Activated naive CD4-positive, alpha-beta T cell treated with Interleukin-2 at 50 U/mL for 16 hours (primary cell): ENCODE measurements around the gene ZSCAN5A.
"Not testable (repeated sequence)": the region's sequence is repeated elsewhere in the genome, so short reads cannot be mapped to it uniquely, and the experiment has no call there.

Experiments
- DNase-seq: peaks from one replicate; pipeline ENCODE4 v3.0.0-alpha.2; 2020

ZSCAN5A gene

DNA sequence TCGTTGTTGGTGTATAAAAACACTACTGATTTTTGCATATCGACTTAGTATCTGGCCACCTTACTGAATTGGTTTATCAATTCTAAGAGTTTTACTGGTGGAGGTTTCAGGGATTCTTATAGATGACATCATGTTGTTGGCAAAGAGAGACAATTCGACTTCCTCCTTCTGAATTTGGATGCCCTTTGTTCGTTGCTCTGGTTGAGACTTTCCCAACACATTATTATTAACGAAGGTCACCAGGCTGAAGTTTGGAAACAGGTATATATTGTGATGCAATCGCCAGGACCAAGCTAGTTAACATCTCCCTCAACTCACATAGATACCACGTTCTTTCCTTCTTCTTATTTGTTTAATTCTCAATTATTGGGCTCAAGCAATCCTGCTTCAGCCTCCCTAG, 115.0 kb downstream of the ZSCAN5A start:
- no peak for DNase-seq

DNA sequence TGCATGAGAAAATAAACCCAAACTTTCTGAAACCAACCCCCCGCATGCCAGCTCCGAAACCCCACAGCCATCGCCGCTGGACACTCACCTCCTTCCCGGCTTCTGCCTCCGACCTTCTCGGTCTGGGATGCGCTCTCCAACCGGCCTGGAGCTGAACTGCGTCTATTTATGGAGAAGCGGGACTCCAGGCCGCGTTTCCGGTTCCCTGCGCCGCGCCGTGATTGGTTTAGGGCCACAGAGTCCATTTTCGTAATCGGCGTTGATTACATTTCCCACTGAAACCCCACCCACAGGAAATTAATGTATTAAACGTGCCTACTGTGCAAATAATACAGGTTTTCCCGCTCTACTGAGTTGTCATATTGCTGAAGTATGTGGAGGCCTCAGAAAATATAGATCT, 117.0 kb downstream of the ZSCAN5A start, which contains the start of gene ZSCAN5B:
TSS of gene ZSCAN5B (minus strand) at position 138 of the 400 bp plus-strand sequence. CDS start 4,731 bp downstream, outside the sequence.
- DNase-seq: not testable (repeated sequence)

DNA sequence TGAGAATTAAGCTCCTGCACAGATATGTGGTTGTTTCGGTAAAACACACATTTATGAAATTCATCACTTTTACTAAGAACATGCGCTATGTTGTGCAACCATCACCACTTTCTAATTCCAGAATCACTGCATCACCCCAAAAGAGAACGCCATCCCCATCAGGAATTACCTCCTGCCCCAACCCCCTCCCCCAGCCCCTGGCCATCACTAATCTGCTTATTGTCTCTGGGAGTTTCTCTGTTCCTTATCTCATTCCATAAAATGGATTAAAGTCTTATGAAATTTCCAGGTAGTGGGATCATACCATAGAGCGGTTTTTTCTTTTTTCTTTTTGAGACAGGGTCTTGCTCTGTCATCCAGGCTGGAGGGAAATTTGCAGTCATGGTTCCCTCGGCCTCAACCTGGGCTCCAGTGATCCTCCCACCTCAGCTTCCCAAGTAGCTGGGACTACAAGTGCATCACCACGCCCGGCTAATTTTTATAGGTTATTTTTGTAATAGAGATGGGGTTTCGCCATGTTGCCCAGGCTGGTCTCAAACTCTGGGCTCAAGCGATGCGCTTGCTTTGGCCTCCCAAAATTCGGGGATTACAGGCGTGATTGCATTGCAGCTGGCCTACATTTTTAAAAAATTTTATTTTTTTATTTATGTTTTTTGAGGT, 120.5 kb downstream of the ZSCAN5A start:
- no peak for DNase-seq

DNA sequence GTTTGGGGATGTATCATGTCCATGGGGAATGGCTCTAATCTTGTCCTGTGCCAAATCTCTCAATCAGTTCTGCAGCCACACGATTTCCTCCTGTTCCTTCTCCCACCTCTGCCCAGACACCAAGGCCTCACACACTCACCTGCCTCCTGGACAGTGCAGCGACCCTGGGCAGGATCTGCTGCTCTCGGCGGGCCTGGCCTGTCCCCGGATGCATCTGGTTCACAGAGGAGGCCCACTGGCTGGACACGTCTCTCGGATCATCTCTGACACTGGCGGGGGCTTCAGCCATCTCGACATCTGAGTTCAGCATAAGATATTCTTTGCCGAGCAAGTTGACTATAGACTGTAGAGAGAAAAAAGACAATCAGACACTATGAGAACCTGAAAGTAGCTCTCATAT, 122.9 kb downstream of the ZSCAN5A start:
- DNase-seq: no peak

DNA sequence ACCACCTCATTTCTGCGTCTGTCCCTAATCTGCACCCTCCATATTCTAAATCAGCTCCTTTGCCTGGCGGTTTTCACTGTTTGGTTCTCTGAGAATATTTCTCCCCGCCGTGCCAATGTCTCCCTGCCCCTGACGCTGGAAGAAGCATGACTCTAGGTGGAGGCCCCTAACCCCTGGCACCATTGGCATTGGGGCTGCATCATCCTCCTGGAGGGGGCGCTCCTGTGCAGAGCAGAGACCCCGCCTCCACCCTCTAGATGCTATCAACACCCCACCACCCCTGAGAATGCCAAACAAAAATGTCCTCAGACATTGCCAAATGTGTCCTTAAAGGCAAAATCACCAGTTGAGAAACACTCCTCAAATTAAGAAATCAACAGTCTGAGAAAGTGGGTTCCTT, 123.5 kb downstream of the ZSCAN5A start:
- DNase-seq: no peak

DNA sequence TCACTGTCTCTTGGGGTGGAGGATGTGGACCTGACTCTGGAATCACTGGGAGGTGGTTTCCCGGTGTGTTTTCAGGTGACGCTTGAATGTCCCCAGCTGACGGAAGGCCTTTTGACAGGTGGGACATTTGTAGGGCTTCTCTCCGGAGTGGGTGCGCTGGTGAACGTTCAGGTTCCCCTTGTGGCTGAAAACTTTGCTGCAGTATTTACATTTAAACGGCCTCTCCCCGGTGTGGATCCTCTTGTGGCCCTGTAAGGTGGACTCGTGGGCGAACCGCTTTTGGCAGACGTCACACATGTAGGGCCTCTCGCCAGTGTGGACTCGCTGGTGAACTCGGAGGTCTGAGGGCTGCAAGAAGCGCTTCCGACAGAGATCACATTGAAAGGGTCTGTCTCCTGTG, 124.9 kb downstream of the ZSCAN5A start:
- DNase-seq: no peak

- no peak for DNase-seq
Measured at GRCh38 chr19:56177564-56178243, 136.9 kb downstream of the ZSCAN5A start.

DNA sequence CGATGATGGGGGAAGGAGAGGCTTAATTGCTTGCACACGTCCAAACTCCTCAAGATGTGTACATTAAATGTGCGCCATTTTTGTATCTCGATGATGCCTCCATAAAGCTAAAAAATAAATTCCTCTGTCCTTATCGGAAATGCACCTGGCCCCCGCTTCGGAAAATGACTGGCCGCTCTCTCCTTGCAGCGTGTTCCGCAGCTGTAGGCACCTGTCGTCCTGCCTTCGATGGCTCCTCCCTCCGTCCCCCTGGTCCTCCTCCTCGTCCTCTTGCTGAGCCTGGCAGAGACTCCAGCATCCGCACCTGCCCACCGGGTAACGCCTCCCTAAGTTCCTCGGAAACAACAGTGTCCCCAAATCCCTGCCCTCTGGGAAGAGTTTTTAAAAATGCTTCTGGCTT, 137.8 kb downstream of the ZSCAN5A start:
- DNase-seq: no peak

- DNase-seq: not testable (repeated sequence)
Measured at GRCh38 chr19:56176310-56176709, 138.3 kb downstream of the ZSCAN5A start.

DNA sequence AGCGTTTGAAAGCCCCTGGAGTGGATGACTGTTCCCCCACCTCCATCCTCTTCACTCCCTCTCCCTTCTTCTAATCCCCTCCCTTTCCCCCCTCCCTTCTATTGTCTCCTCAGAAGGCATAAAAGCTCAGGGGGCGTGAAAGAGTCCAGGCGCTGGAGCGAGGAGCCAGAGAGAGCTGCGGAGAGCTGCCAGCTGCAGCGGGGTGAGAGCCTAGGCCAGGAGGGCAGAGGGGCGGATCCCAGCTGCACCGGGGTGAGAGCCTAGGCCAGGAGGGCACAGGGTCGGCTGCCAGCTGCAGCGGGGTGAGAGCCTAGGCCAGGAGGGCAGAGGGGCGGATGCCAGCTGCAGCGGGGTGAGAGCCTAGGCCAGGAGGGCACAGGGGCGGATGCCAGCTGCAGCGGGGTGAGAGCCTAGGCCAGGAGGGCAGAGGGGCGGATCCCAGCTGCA, 138.8 kb downstream of the ZSCAN5A start, which contains the start of gene GALP:
TSS of gene GALP (plus strand) at position 148 of the 447 bp plus-strand sequence. CDS start 1,101 bp downstream, outside the sequence.
- not testable (repeated sequence) for DNase-seq

- DNase-seq: no peak
Measured at GRCh38 chr19:56174550-56174949, 140.1 kb downstream of the ZSCAN5A start.

GRCh38 chr19:56174086-56174485, 140.6 kb downstream of the ZSCAN5A start:
- DNase-seq: no peak
